MM.1S (cell line): ENCODE measurements around the gene PAPSS2.

Source experiments
- DNase-seq: peaks from one replicate; pipeline ENCODE4 v3.0.0-alpha.2; 2015
- H2AFZ ChIP-seq: fragments of 300-600 bp; sonication (generic); 2 replicates; pipeline ENCODE4 v1.6.0; 2016; ENCODE audit warnings: antibody characterized with exemption, low read length
- H3F3A ChIP-seq: fragments of 300-600 bp; sonication (generic); 2 replicates; pipeline ENCODE4 v1.6.1; 2016; ENCODE audit warnings: mild to moderate bottlenecking, antibody characterized with exemption, low read length, moderate library complexity, mixed read lengths; ENCODE audit not compliant: insufficient read depth
- H3K27ac ChIP-seq: fragments of 300-600 bp; sonication (generic); 2 replicates; pipeline ENCODE4 v1.5.1; 2016; ENCODE audit warnings: mild to moderate bottlenecking, low read length
- H3K27me3 ChIP-seq: fragments of 300-600 bp; sonication (generic); replicated peaks from 2 replicates; pipeline ENCODE4 v1.6.0; 2016; ENCODE audit warnings: low read length; ENCODE audit not compliant: insufficient read depth
- H3K36me3 ChIP-seq: fragments of 300-600 bp; sonication (generic); replicated peaks from 2 replicates; pipeline ENCODE4 v1.6.1; 2016; ENCODE audit warnings: mild to moderate bottlenecking, low read length, mixed read lengths; ENCODE audit not compliant: insufficient read depth
- H3K4me1 ChIP-seq: fragments of 300-600 bp; sonication (generic); 2 replicates; pipeline ENCODE4 v1.6.1; 2016; ENCODE audit warnings: low read length, mixed read lengths
- H3K4me2 ChIP-seq: fragments of 300-600 bp; sonication (generic); 2 replicates; pipeline ENCODE4 v1.6.0; 2016; ENCODE audit warnings: low read depth, low read length
- H3K4me3 ChIP-seq: fragments of 300-600 bp; sonication (generic); 2 replicates; pipeline ENCODE4 v1.5.1; 2016; ENCODE audit warnings: low read length, mixed read lengths
- H3K79me2 ChIP-seq: fragments of 300-600 bp; sonication (generic); 2 replicates; pipeline ENCODE4 v1.6.1; 2016; ENCODE audit warnings: mixed run types, low read length, mixed read lengths
- H3K9ac ChIP-seq: fragments of 300-600 bp; sonication (generic); 2 replicates; pipeline ENCODE4 v1.6.1; 2016; ENCODE audit warnings: low read length, mixed read lengths
- H3K9me2 ChIP-seq: fragments of 300-600 bp; sonication (generic); replicated peaks from 2 replicates; pipeline ENCODE4 v1.6.1; 2016; ENCODE audit warnings: mild to moderate bottlenecking, low read length, mixed read lengths; ENCODE audit not compliant: insufficient read depth
- H3K9me3 ChIP-seq: fragments of 300-600 bp; sonication (generic); replicated peaks from 2 replicates; pipeline ENCODE4 v1.6.1; 2016; ENCODE audit warnings: mild to moderate bottlenecking, low read length, mixed read lengths; ENCODE audit not compliant: insufficient read depth
- H4K20me1 ChIP-seq: fragments of 300-600 bp; sonication (generic); 2 replicates; pipeline ENCODE4 v1.6.1; 2016; ENCODE audit warnings: mild to moderate bottlenecking, low read length, moderate library complexity, mixed read lengths; ENCODE audit not compliant: insufficient read depth
- CTCF ChIP-seq: fragments of 300-600 bp; sonication (generic); IDR thresholded peaks from 2 replicates; pipeline ENCODE4 v1.5.1; 2016; ENCODE audit warnings: antibody characterized with exemption, low read length, mixed read lengths
- EZH2 ChIP-seq: fragments of 300-600 bp; sonication (generic); optimal IDR thresholded peaks from 2 replicates; pipeline ENCODE3; 2017; ENCODE audit warnings: low read depth, mild to moderate bottlenecking, antibody characterized with exemption, low read length, mixed read lengths
- EZH2phosphoT487 ChIP-seq: fragments of 300-600 bp; sonication (generic); IDR thresholded peaks from 2 replicates; pipeline ENCODE4 v1.6.1; 2018; ENCODE audit warnings: antibody characterized with exemption, low read length

The PAPSS2 gene

GRCh38 chr10:87753995-87754866 lies 94.6 kb downstream of the PAPSS2 start:
- no peak for TF ChIP-seq CTCF
- no peak for TF ChIP-seq EZH2
- no peak for TF ChIP-seq EZH2phosphoT487

GRCh38 chr10:87757685-87758084 lies 98.0 kb downstream of the PAPSS2 start:
- H3K36me3 ChIP-seq: peaks cover 8% of the 10 kb centered on the region; the same call in 1 of the 2 replicates
- H3K9me2 ChIP-seq: no peaks in the 10 kb centered on the region
- H3K9ac ChIP-seq: no peak overlapping the region
- no peaks in the 10 kb centered on the region for H3K9me3 ChIP-seq
- H3K4me2 ChIP-seq: no peak overlapping the region
- no peak overlapping the region for H3K4me3 ChIP-seq
- no peaks in the 10 kb centered on the region for H3K79me2 ChIP-seq
- peaks cover under 1% of the 10 kb centered on the region; the same call in 1 of the 2 replicates for H3K4me1 ChIP-seq
- H3F3A ChIP-seq: no peaks in the 10 kb centered on the region
- H2AFZ ChIP-seq: no peak overlapping the region
- H4K20me1 ChIP-seq: no peaks in the 10 kb centered on the region
- TF ChIP-seq EZH2phosphoT487: no peak
- TF ChIP-seq EZH2: no peak
- no peak for TF ChIP-seq CTCF
- no peak for DNase-seq
- H3K27ac ChIP-seq: no peak overlapping the region
- H3K27me3 ChIP-seq: no peaks in the 10 kb centered on the region

More at GRCh38 chr10:87753995-87754866, 94.6 kb downstream of the PAPSS2 start:
- Histone ChIP-seq H3K4me1 (peaks cover 30% of the 10 kb centered on the region), H3K79me2 (no peaks in the 10 kb centered on the region), H3K27me3 (no peaks in the 10 kb centered on the region), H2AFZ (no peak overlapping the region), H3K9ac (no peak overlapping the region), H3K4me3 (no peak overlapping the region), H3F3A (no peaks in the 10 kb centered on the region), H4K20me1 (no peaks in the 10 kb centered on the region), H3K36me3 (peaks cover 8% of the 10 kb centered on the region; the same call in 1 of the 2 replicates), H3K9me3 (no peaks in the 10 kb centered on the region), H3K27ac (no peak overlapping the region), H3K9me2 (no peaks in the 10 kb centered on the region), H3K4me2 (no peak overlapping the region)
- no peak for DNase-seq

- TF ChIP-seq EZH2: no peak
- TF ChIP-seq EZH2phosphoT487: no peak
- no peak for TF ChIP-seq CTCF
- no peak overlapping the region for H3K27ac ChIP-seq
Measured at GRCh38 chr10:87759551-87759950, 99.9 kb downstream of the PAPSS2 start.

More at GRCh38 chr10:87759551-87759950, 99.9 kb downstream of the PAPSS2 start:
- DNase-seq: no peak
- Histone ChIP-seq H3K9me2 (no peaks in the 10 kb centered on the region), H3K9ac (no peak overlapping the region), H3K27me3 (no peaks in the 10 kb centered on the region), H3F3A (no peaks in the 10 kb centered on the region), H3K79me2 (no peaks in the 10 kb centered on the region), H3K4me2 (no peak overlapping the region), H3K4me3 (no peak overlapping the region), H4K20me1 (no peaks in the 10 kb centered on the region), H3K4me1 (no peaks in the 10 kb centered on the region), H3K36me3 (peaks cover 8% of the 10 kb centered on the region; the same call in 1 of the 2 replicates), H3K9me3 (no peaks in the 10 kb centered on the region), H2AFZ (no peak overlapping the region)
